Fibroblast of lung (primary cell): Measurements from ENCODE around the gene SLC25A23.

ENCODE experiments used
- CTCF ChIP-seq, 2 donors: IDR thresholded peaks in 1 of 2; conservative IDR thresholded peaks in 1 of 2; 1 replicate in 1 of 2; 2 replicates in 1 of 2; pipeline ENCODE4 v1.5.1; 2011 to 2012; ENCODE audit warnings: low read length in 2 of 2, control low read depth in 1 of 2, inconsistent platforms in 1 of 2, low read depth in 1 of 2, mild to moderate bottlenecking in 1 of 2
- EZH2 ChIP-seq: IDR thresholded peaks from 2 replicates; pipeline ENCODE4 v1.5.1; 2012; ENCODE audit warnings: low read length, control low read depth, mild to moderate bottlenecking; ENCODE audit errors: missing control alignments

- TF ChIP-seq CTCF (conservative IDR thresholded peaks at IDR 0.05 in 1 of 2, IDR thresholded peaks at IDR 0.05 in 1 of 2; ENCODE audit: low read depth in 1 of 2, low read length in 2 of 2) (no peak), EZH2 (no peak)
These were observed 35.2 kb downstream of the SLC25A23 start, which contains the start of gene KHSRP for GRCh38 chr19:6424195-6424938.
